ENCODE results near the gene PIM3. TPM values are rescaled to one million over a fixed set of nuclear protein-coding genes. Genes with fewer than 3 reads are reported as not detected.
"Not testable (repeated sequence)": the region's sequence is repeated elsewhere in the genome, so short reads cannot be mapped to it uniquely, and the experiment has no call there.

PIM3 gene
- total RNA-seq, 2 donors from 2014 or later, result 54.0 to 112 TPM

- H3K36me3 ChIP-seq, result no peaks in the 10 kb centered on the region
- H3K9me3 ChIP-seq, result peaks cover 22% of the 10 kb centered on the region
- H3K4me3 ChIP-seq, result peak overlapping the region; percentile 47
- no peak overlapping the region for H3K27ac ChIP-seq
- ATAC-seq (ENCODE audit: insufficient number of reproducible peaks, low FRiP score, low read depth) (no peak), DNase-seq (ENCODE audit: low spot score) (no peak)
- H3K27me3 ChIP-seq (replicated peaks; ENCODE audit: insufficient read depth), result no peaks in the 10 kb centered on the region
- no peaks in the 10 kb centered on the region for H3K4me1 ChIP-seq (ENCODE audit: control insufficient read depth in 1 of 2, low read depth in 2 of 2)
- TF ChIP-seq CTCF (IDR thresholded peaks at IDR 0.05), result peak; percentile 23
These were observed 22.8 kb downstream of the PIM3 start for GRCh38 chr22:49983148-49984042.

- DNase-seq (ENCODE audit: low spot score) (no peak), ATAC-seq (ENCODE audit: insufficient number of reproducible peaks, low FRiP score, low read depth) (no peak)
- no peak for TF ChIP-seq CTCF (IDR thresholded peaks at IDR 0.05)
- Histone ChIP-seq H3K36me3 (no peaks in the 10 kb centered on the region), H3K9me3 (peaks cover 18% of the 10 kb centered on the region), H3K27ac (no peak overlapping the region), H3K4me1 (ENCODE audit: control insufficient read depth in 1 of 2, low read depth in 2 of 2) (no peaks in the 10 kb centered on the region), H3K27me3 (replicated peaks; ENCODE audit: insufficient read depth) (no peaks in the 10 kb centered on the region), H3K4me3 (no peak overlapping the region)
These were observed 25.8 kb downstream of the PIM3 start for GRCh38 chr22:49986325-49986724.

- not testable (repeated sequence) for H3K4me1 ChIP-seq (ENCODE audit: control insufficient read depth in 1 of 2, low read depth in 2 of 2); H3K27me3 ChIP-seq (replicated peaks; ENCODE audit: insufficient read depth); ATAC-seq (ENCODE audit: insufficient number of reproducible peaks, low FRiP score, low read depth); DNase-seq (ENCODE audit: low spot score); H3K36me3 ChIP-seq; H3K4me3 ChIP-seq; H3K27ac ChIP-seq
- peaks cover 18% of the 10 kb centered on the region for H3K9me3 ChIP-seq
These were observed 29.3 kb downstream of the PIM3 start for GRCh38 chr22:49989826-49990225.

- Histone ChIP-seq H3K4me3 (no peak overlapping the region), H3K27me3 (replicated peaks; ENCODE audit: insufficient read depth) (no peaks in the 10 kb centered on the region), H3K27ac (no peak overlapping the region), H3K36me3 (no peaks in the 10 kb centered on the region), H3K4me1 (ENCODE audit: control insufficient read depth in 1 of 2, low read depth in 2 of 2) (no peaks in the 10 kb centered on the region), H3K9me3 (peaks cover 11% of the 10 kb centered on the region)
- DNase-seq (ENCODE audit: low spot score) (no peak), ATAC-seq (ENCODE audit: insufficient number of reproducible peaks, low FRiP score, low read depth) (no peak)
- no peak for TF ChIP-seq CTCF (IDR thresholded peaks at IDR 0.05)
These were observed 30.6 kb downstream of the PIM3 start for GRCh38 chr22:49991167-49991566.

- no peak for ATAC-seq (ENCODE audit: insufficient number of reproducible peaks, low FRiP score, low read depth)
- DNase-seq (ENCODE audit: low spot score), result no peak
These were observed 31.4 kb downstream of the PIM3 start for GRCh38 chr22:49991907-49992533.

More at GRCh38 chr22:49991907-49992533, 31.4 kb downstream of the PIM3 start:
- Histone ChIP-seq H3K27ac (no peak overlapping the region), H3K4me3 (no peak overlapping the region), H3K27me3 (replicated peaks; ENCODE audit: insufficient read depth) (no peaks in the 10 kb centered on the region), H3K9me3 (peaks cover 6% of the 10 kb centered on the region), H3K36me3 (no peaks in the 10 kb centered on the region), H3K4me1 (ENCODE audit: control insufficient read depth in 1 of 2, low read depth in 2 of 2) (no peaks in the 10 kb centered on the region)
- no peak for TF ChIP-seq CTCF (IDR thresholded peaks at IDR 0.05)
